Loucy (cell line): ENCODE results near the gene SLC7A9.

Source experiments
- H2AFZ ChIP-seq: fragments of 200-600 bp; sonication (generic); 2 replicates; pipeline ENCODE4 v1.6.0; 2016; ENCODE audit warnings: antibody characterized with exemption, mild to moderate bottlenecking, low read length, moderate library complexity
- H3F3A ChIP-seq: fragments of 200-600 bp; 2 replicates; pipeline ENCODE4 v1.6.0; 2016; ENCODE audit warnings: antibody characterized with exemption, low read depth, mild to moderate bottlenecking
- H3K27me3 ChIP-seq: fragments of 200-600 bp; sonication (generic); 2 replicates; pipeline ENCODE4 v1.6.1; 2014; ENCODE audit warnings: low read length, mild to moderate bottlenecking; ENCODE audit not compliant: insufficient read depth, poor library complexity, severe bottlenecking
- H3K36me3 ChIP-seq: fragments of 200-600 bp; sonication (generic); 2 replicates; pipeline ENCODE4 v1.6.1; 2016; ENCODE audit warnings: low read length; ENCODE audit not compliant: insufficient read depth
- H3K4me1 ChIP-seq: fragments of 200-600 bp; sonication (generic); 2 replicates; pipeline ENCODE4 v1.5.1; 2014; ENCODE audit warnings: low read length, mild to moderate bottlenecking; ENCODE audit not compliant: insufficient read depth, poor library complexity, severe bottlenecking
- H3K4me2 ChIP-seq: fragments of 200-600 bp; sonication (generic); 2 replicates; pipeline ENCODE4 v1.6.0; 2014; ENCODE audit warnings: antibody characterized with exemption, low read length, low read depth, mild to moderate bottlenecking; ENCODE audit not compliant: poor library complexity, severe bottlenecking
- H3K4me3 ChIP-seq: fragments of 200-600 bp; sonication (generic); 2 replicates; pipeline ENCODE4 v1.5.1; 2014; ENCODE audit warnings: low read length, mild to moderate bottlenecking, mixed read lengths; ENCODE audit not compliant: poor library complexity, severe bottlenecking
- H3K79me2 ChIP-seq: fragments of 200-600 bp; sonication (generic); 2 replicates; pipeline ENCODE4 v1.6.1; 2014; ENCODE audit warnings: low read length; ENCODE audit not compliant: insufficient read depth
- H3K9ac ChIP-seq: fragments of 200-600 bp; sonication (generic); 2 replicates; pipeline ENCODE4 v1.6.0; 2014; ENCODE audit warnings: mild to moderate bottlenecking, low read depth, low read length, moderate library complexity; ENCODE audit not compliant: poor library complexity, severe bottlenecking
- H3K9me2 ChIP-seq: fragments of 200-600 bp; sonication (generic); replicated peaks from 2 replicates; pipeline ENCODE4 v1.6.1; 2016; ENCODE audit warnings: low read depth, low read length, mixed read lengths
- H3K9me3 ChIP-seq: fragments of 200-600 bp; sonication (generic); 2 replicates; pipeline ENCODE4 v1.6.1; 2014; ENCODE audit warnings: mild to moderate bottlenecking, antibody characterized with exemption, low read length, low read depth; ENCODE audit not compliant: insufficient read depth
- H4K20me1 ChIP-seq: fragments of 200-600 bp; sonication (generic); 2 replicates; pipeline ENCODE4 v1.6.0; 2014; ENCODE audit warnings: antibody characterized with exemption, low read length, mild to moderate bottlenecking; ENCODE audit not compliant: insufficient read depth, poor library complexity, severe bottlenecking
- EZH2phosphoT487 ChIP-seq: fragments of 200-600 bp; IDR thresholded peaks from 2 replicates; pipeline ENCODE4 v1.6.1; 2018; ENCODE audit warnings: antibody characterized with exemption, mild to moderate bottlenecking, moderate library complexity, borderline replicate concordance
- TF ChIP-seq, protein P1 (sequence below): fragments of 200-600 bp; sonication (generic); conservative IDR thresholded peaks from 2 replicates; pipeline ENCODE4 v1.5.1; 2014; ENCODE audit warnings: mild to moderate bottlenecking, antibody characterized with exemption, low read length

SLC7A9 gene

DNA sequence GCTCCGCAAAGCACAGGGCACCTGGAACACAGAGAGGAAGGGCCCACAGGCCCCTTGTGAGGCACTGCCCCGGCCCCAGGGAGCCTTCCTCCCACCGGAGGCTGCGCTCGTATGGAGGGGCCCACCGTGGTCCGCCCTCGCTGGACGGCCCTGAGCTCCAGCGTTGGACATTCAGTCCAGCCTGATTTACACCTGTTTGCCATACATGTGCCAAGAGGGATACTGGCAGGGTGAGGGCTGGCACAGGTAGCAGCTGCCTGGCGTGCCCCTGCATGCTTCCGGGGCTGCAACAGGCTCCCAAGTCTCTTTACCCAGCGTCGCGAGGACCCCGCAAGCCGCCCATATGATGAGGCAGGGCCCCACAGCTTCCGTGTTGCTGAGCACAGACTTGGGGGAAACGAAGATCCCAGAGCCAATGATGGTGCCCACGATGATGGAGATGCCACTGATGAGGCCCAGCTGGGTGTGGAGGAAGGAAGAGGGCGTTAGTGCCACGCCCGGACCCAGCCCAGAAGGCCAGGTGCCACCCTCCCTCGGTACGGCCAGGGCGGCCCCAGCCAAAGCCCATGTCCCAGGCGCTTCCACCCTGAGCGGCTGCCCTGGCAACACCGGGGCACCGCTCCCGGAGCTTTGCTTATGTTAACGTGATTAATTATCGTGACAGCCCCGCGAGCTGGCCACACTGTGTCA lies 5.1 kb downstream of the SLC7A9 start:
- Histone ChIP-seq H3K27me3 (no peaks in the 10 kb centered on the region), H3F3A (no peaks in the 10 kb centered on the region), H4K20me1 (no peaks in the 10 kb centered on the region), H2AFZ (no peak overlapping the region), H3K79me2 (no peaks in the 10 kb centered on the region), H3K4me1 (no peaks in the 10 kb centered on the region), H3K9me3 (no peaks in the 10 kb centered on the region), H3K9ac (no peak overlapping the region), H3K9me2 (no peaks in the 10 kb centered on the region), H3K4me3 (no peak overlapping the region), H3K36me3 (no peaks in the 10 kb centered on the region), H3K4me2 (no peak overlapping the region)
- TF ChIP-seq, protein P1, sequence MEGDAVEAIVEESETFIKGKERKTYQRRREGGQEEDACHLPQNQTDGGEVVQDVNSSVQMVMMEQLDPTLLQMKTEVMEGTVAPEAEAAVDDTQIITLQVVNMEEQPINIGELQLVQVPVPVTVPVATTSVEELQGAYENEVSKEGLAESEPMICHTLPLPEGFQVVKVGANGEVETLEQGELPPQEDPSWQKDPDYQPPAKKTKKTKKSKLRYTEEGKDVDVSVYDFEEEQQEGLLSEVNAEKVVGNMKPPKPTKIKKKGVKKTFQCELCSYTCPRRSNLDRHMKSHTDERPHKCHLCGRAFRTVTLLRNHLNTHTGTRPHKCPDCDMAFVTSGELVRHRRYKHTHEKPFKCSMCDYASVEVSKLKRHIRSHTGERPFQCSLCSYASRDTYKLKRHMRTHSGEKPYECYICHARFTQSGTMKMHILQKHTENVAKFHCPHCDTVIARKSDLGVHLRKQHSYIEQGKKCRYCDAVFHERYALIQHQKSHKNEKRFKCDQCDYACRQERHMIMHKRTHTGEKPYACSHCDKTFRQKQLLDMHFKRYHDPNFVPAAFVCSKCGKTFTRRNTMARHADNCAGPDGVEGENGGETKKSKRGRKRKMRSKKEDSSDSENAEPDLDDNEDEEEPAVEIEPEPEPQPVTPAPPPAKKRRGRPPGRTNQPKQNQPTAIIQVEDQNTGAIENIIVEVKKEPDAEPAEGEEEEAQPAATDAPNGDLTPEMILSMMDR, result no peak
- no peak for TF ChIP-seq EZH2phosphoT487

DNA sequence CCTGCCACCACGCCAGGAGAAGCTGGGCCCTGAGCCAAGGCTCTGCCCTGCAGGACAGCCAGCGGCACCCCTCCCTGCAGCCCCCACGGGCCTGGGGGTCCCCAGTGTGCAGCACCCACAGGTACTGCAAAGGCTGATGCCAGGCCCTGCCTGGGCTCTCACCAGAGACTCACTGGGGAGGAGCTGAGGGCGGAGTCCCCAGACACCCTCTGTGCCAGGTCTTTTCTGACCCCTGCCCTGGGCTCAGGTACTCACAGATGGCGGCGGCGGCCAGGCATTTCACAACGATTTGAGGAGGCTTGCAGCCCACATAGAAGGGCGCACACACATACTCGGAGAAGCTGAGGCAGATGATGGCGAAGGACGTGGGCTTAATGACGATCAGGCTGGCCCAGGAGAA lies 5.7 kb downstream of the SLC7A9 start:
- H3K27me3 ChIP-seq, result no peaks in the 10 kb centered on the region
- H3K9ac ChIP-seq, result no peak overlapping the region
- TF ChIP-seq, protein P1, result no peak
- no peak for TF ChIP-seq EZH2phosphoT487
- no peak overlapping the region for H3K4me2 ChIP-seq
- no peaks in the 10 kb centered on the region for H3K9me3 ChIP-seq
- H2AFZ ChIP-seq, result no peak overlapping the region
- H3K9me2 ChIP-seq, result no peaks in the 10 kb centered on the region
- H3K4me1 ChIP-seq, result no peaks in the 10 kb centered on the region
- no peak overlapping the region for H3K4me3 ChIP-seq
- no peaks in the 10 kb centered on the region for H4K20me1 ChIP-seq
- no peaks in the 10 kb centered on the region for H3F3A ChIP-seq
- no peaks in the 10 kb centered on the region for H3K79me2 ChIP-seq
- H3K36me3 ChIP-seq, result no peaks in the 10 kb centered on the region

DNA sequence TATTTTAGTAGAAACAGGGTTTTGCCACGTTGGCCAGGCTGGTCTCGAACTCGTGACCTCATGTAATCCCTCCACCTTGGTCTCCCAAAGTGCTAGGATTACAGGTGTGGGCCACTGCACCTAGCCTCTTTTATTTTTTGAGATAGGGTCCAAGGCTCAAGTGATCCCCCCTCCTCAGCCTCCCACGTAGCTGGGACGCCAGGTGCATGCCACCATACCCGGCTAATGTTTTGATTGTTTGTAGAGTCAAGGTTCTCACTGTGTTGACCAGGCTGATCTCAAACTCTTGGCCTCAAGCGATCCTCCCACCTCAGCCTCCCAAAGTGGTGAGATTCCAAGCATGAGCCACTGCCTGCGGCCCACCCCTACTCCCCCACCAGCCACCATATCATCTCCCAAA lies 6.3 kb downstream of the SLC7A9 start:
- Histone ChIP-seq H3K4me1 (no peaks in the 10 kb centered on the region), H3K9ac (no peak overlapping the region), H3K4me2 (no peak overlapping the region), H3K36me3 (no peaks in the 10 kb centered on the region), H3K79me2 (no peaks in the 10 kb centered on the region), H3K4me3 (no peak overlapping the region), H3K27me3 (no peaks in the 10 kb centered on the region), H3K9me3 (no peaks in the 10 kb centered on the region), H3F3A (no peaks in the 10 kb centered on the region), H4K20me1 (no peaks in the 10 kb centered on the region), H3K9me2 (no peaks in the 10 kb centered on the region), H2AFZ (no peak overlapping the region)
- TF ChIP-seq EZH2phosphoT487, result no peak

DNA sequence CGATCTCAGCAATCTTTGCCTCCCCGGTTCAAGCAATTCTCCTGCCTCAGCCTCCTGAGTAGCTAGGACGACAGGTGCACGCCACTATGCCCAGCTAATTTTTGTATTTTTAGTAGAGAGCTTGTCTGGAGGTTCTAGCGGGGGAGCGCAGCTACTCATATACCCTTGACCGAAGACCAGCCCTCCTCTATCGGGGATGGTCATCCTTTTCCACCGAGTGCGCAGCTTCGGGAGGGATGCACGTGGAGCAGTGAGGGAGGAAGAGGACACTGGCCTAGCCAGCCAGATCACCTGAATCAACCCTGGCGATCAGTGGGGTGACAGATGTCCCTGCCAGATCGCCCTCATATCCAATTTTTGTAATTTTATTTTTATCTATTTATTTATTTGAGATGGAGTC lies 6.8 kb downstream of the SLC7A9 start:
- no peaks in the 10 kb centered on the region for H4K20me1 ChIP-seq
- no peaks in the 10 kb centered on the region for H3K79me2 ChIP-seq
- no peaks in the 10 kb centered on the region for H3K9me2 ChIP-seq
- no peaks in the 10 kb centered on the region for H3F3A ChIP-seq
- no peak overlapping the region for H3K4me2 ChIP-seq
- H3K4me3 ChIP-seq, result no peak overlapping the region
- H3K4me1 ChIP-seq, result no peaks in the 10 kb centered on the region
- H3K9ac ChIP-seq, result no peak overlapping the region
- H2AFZ ChIP-seq, result no peak overlapping the region
- H3K9me3 ChIP-seq, result no peaks in the 10 kb centered on the region
- no peaks in the 10 kb centered on the region for H3K27me3 ChIP-seq
- H3K36me3 ChIP-seq, result no peaks in the 10 kb centered on the region
- TF ChIP-seq, protein P1, result no peak
- no peak for TF ChIP-seq EZH2phosphoT487
